Fibroblast of pulmonary artery (primary cell): ENCODE data around the gene RETN.

Experiments
- DNase-seq: peaks from one replicate; pipeline ENCODE4 v3.0.0-alpha.2; 2010; ENCODE audit warnings: low read depth
- H3K4me3 ChIP-seq: replicated peaks from 2 replicates; pipeline ENCODE4 v1.5.1; 2011; ENCODE audit warnings: low read depth, mild to moderate bottlenecking, control low read depth, low read length, moderate library complexity
- TF ChIP-seq, protein P1 (sequence below): IDR thresholded peaks from 2 replicates; pipeline ENCODE4 v1.5.1; 2011; ENCODE audit warnings: mild to moderate bottlenecking, control low read depth, low read length, inconsistent platforms; ENCODE audit errors: missing control alignments

RETN gene

DNA sequence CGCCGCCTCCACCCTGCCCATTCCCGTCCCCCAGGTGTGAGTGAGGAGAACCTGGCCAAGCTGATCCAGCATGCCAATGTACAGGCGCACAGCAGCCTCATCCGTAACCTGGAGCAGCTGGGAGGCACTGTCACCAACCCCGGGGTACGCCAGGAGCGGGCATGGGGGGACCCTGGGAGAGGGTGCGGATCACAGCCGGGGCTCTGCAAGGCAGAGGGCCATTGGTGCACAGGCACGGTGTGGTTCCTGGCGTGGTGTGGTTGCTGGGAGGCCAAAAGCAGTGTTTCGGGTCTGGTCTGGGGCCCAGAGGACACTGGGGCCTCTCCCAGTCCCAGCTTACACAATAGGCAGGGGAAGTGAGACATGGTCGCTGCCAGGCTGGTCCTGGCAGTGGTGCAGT is 23.7 kb upstream of the RETN start:
- TF ChIP-seq, protein P1, sequence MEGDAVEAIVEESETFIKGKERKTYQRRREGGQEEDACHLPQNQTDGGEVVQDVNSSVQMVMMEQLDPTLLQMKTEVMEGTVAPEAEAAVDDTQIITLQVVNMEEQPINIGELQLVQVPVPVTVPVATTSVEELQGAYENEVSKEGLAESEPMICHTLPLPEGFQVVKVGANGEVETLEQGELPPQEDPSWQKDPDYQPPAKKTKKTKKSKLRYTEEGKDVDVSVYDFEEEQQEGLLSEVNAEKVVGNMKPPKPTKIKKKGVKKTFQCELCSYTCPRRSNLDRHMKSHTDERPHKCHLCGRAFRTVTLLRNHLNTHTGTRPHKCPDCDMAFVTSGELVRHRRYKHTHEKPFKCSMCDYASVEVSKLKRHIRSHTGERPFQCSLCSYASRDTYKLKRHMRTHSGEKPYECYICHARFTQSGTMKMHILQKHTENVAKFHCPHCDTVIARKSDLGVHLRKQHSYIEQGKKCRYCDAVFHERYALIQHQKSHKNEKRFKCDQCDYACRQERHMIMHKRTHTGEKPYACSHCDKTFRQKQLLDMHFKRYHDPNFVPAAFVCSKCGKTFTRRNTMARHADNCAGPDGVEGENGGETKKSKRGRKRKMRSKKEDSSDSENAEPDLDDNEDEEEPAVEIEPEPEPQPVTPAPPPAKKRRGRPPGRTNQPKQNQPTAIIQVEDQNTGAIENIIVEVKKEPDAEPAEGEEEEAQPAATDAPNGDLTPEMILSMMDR, result no peak
- DNase-seq, result no peak
- H3K4me3 ChIP-seq, result no peak overlapping the region

DNA sequence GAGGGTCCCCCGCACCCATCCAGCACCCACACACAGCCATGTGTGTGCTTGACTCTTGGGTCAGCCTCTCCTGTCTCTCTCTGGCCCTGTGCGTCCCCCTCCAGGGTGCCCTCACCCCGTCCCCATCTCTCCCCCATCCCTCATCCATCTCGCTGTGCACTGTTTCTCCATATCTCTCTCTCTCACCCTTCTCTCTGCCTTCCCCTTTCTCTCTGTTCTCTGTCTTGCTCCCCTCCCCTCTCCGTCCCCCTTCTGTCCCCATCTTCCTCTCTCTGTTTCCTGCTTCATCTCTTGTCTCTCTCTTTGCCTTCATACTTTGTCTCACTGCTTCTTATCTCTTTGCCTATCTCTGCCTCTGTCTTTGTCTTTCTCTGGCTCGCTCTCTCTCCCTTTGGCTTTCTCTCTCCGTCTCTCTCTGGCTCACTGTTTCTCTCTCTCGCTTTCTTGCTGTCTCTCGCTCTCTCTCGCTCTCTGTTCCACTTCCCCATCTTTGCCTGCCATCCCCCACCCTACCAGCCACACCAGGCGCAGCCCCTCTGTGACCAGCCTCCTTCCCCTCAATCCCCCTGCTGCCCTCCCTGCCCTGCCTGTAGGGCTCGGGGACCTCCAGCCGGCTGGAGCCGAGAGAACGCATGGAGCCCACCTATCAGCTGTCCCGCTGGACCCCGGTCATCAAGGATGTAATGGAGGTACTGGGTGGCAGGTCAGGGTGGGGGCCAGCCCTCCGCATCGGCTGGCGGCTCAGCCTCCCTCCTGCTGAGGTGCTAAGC is 23.0 kb upstream of the RETN start:
- DNase-seq, result no peak
- TF ChIP-seq, protein P1, result no peak
- no peak overlapping the region for H3K4me3 ChIP-seq

DNA sequence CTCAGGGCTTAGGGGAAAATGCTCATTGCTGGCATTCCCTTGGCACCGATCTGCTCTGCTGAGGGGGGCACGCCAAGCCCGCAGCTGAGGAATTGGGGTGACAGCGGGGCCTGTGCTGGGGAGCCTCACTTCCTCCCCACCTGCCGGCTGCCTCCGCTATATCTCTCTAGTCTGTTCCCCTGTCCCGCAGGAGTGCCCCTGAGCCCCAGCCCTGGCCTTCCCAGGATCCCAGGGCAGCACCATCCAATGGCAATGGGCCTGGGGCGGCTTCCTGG is 22.5 kb upstream of the RETN start:
- TF ChIP-seq, protein P1, result no peak
- no peak overlapping the region for H3K4me3 ChIP-seq
- no peak for DNase-seq

DNA sequence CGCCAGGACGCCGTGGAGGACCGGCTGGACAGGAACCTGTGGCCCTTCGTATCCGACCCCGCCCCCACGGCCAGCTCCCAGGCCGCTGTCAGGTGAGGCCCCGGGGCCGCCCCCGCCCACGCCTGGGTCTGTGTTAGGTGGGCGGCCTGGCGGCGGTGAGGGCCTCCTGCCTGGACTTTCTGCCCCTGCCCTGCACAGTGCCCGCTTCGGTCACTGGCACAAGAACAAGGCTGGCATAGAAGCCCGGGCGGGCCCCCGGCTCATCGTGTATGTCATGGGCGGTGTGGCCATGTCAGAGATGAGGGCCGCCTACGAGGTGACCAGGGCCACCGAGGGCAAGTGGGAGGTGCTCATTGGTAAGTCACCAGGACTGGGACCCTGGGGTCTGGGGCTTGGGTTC is 21.7 kb upstream of the RETN start:
- no peak for DNase-seq
- TF ChIP-seq, protein P1, result no peak
- no peak overlapping the region for H3K4me3 ChIP-seq

DNA sequence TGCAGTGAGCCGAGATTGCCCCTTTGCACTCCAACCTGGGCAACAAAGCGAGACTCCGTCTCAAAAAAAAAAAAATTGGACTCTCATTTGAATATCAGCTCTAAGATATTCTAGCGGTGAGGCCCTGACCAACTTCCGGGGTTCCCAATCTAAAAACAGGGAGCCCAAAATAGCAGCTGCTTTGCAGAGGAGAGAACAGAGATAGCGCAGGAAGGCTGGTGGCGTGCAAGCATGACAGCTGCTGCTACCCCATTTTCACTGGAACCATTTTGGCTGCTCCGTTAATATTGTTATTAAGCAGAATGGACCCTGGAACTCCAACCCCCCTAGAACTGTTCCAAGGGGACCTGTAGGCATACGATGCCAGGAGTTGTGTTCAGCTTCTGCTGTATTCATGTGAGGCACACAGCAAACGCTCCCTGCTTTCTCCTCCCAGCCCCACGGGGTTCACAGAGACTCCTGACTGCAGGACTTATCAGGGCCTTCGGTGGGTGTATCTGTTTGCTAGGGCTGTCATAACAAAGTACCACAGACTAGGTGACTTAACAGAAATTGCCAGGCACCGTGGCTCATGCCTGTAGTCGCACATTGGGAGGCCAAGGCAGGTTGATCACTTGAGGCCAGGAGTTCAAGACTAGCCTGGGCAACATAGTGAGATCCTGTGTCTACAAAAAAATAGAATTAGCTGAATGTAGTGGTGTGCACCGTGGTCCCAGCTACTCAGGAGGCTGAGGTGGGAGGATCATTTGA is 20.4 kb upstream of the RETN start:
- no peak overlapping the region for H3K4me3 ChIP-seq
- DNase-seq, result no peak
- TF ChIP-seq, protein P1, result no peak

DNA sequence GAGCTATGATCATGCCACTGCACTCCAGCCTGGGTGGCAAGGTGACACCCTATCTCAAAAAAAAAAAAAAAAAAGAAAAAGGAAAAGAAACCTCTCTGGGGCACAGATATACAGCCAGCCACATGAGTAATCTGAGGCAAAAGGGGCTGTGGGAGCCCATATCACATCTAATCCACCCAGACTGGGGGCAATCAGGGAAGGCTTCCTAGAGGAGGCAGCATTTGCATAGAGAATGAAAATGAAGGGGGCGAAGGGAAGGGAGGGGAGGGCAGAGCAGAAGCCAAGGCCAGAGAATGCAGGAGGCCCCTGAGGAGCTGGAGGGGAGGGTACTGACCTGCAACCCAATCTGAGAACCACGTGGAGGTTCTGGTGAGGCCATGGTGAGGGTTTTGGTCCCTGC is 18.7 kb upstream of the RETN start:
- H3K4me3 ChIP-seq, result no peak overlapping the region
- TF ChIP-seq, protein P1, result no peak
- DNase-seq, result no peak
